Nephron (organoid): ENCODE results near the gene CEBPA.
A peak's percentile ranks its signal among the peaks of the same experiment; 100 is the strongest.
"Not testable (repeated sequence)": the region's sequence is repeated elsewhere in the genome, so short reads cannot be mapped to it uniquely, and the experiment has no call there.

Source experiments
- H3K27ac Mint-ChIP-seq, 3 experiments: 2 replicates each; pipeline ENCODE4 v1.8.0; 2020; ENCODE audit warnings: mixed read lengths in 3 of 3, mild to moderate bottlenecking in 2 of 3, moderate library complexity in 1 of 3
- H3K27me3 Mint-ChIP-seq: 2 replicates; pipeline ENCODE4 v1.8.0; 2021; ENCODE audit warnings: low read depth, mild to moderate bottlenecking, moderate library complexity, mixed read lengths
- H3K36me3 Mint-ChIP-seq: 2 replicates; pipeline ENCODE4 v1.8.0; 2020; ENCODE audit warnings: low read depth, mixed read lengths
- H3K4me1 Mint-ChIP-seq: 2 replicates; pipeline ENCODE4 v1.8.0; 2020; ENCODE audit warnings: mixed read lengths
- H3K4me3 Mint-ChIP-seq, 3 experiments: 2 replicates each; pipeline ENCODE4 v1.8.0; 2020; ENCODE audit warnings: mild to moderate bottlenecking in 3 of 3, mixed read lengths in 3 of 3, moderate library complexity in 2 of 3
- H3K9me3 Mint-ChIP-seq: 2 replicates; pipeline ENCODE4 v1.8.0; 2020; ENCODE audit warnings: mixed read lengths
- TF ChIP-seq, protein P1 (sequence below), 3 experiments: fragments of 200-600 bp; sonication (generic); IDR thresholded peaks; one replicate each; pipeline ENCODE4 v1.5.0; 2021; ENCODE audit warnings: antibody characterized with exemption in 3 of 3; ENCODE audit not compliant: unreplicated experiment in 3 of 3

The CEBPA gene

DNA sequence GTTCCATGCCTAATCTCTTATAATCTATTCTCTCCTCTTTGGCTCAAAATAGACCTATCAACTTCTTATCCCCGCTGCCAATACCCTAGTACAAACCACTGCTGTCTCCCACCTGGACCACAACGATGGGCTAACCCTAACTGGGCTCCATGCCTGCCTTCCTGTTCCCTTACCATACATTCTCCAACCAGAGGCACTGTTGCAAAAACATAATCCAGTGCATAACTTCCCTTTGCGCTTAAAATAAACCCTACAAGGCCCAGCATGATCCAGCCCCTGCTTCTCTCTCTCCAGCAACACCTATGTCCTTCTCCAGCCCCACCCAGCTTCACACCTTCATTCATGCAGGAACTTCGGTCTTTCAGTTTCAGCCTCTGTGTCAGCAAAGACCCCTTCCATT, 27.4 kb upstream of the CEBPA start:
- TF ChIP-seq, protein P1, sequence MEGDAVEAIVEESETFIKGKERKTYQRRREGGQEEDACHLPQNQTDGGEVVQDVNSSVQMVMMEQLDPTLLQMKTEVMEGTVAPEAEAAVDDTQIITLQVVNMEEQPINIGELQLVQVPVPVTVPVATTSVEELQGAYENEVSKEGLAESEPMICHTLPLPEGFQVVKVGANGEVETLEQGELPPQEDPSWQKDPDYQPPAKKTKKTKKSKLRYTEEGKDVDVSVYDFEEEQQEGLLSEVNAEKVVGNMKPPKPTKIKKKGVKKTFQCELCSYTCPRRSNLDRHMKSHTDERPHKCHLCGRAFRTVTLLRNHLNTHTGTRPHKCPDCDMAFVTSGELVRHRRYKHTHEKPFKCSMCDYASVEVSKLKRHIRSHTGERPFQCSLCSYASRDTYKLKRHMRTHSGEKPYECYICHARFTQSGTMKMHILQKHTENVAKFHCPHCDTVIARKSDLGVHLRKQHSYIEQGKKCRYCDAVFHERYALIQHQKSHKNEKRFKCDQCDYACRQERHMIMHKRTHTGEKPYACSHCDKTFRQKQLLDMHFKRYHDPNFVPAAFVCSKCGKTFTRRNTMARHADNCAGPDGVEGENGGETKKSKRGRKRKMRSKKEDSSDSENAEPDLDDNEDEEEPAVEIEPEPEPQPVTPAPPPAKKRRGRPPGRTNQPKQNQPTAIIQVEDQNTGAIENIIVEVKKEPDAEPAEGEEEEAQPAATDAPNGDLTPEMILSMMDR (IDR thresholded peaks at IDR 0.05; ENCODE audit: unreplicated experiment in 3 of 3), result no peak
- Mint-ChIP-seq H3K4me1 (no peaks in the 10 kb centered on the region), H3K36me3 (no peaks in the 10 kb centered on the region), H3K4me3 (no peak overlapping the region), H3K9me3 (peaks cover 14% of the 10 kb centered on the region), H3K27me3 (peaks cover 13% of the 10 kb centered on the region), H3K27ac (no peak overlapping the region)

DNA sequence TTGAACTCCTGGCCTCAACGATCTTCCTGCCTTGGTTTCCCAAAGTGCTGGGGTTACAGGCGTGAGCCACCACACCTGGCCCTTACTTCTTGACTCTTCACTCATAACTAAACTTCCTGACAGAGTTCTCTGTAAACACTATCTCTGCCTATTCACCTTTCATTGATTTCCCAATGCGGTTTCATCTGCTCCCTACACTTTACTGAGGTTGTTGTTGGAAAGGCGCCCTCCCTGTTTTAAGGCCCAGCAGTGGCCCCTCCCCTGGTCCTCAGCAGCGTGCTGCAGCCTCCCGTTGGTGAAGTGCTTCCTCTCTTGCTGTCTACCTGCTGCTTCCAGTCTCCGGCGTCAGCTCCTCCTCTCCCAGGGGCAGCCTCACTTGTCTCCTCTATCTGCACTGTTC, 26.7 kb upstream of the CEBPA start:
- Mint-ChIP-seq H3K9me3 (peaks cover 17% of the 10 kb centered on the region), H3K4me1 (no peaks in the 10 kb centered on the region), H3K36me3 (no peaks in the 10 kb centered on the region), H3K27me3 (peaks cover 13% of the 10 kb centered on the region), H3K27ac (no peak overlapping the region), H3K4me3 (no peak overlapping the region)
- TF ChIP-seq, protein P1 (IDR thresholded peaks at IDR 0.05; ENCODE audit: unreplicated experiment in 3 of 3), result no peak

- Mint-ChIP-seq H3K9me3 (peaks cover 27% of the 10 kb centered on the region), H3K4me1 (no peaks in the 10 kb centered on the region), H3K27ac (peak overlapping the region in 1 of 3 experiments; percentile 70), H3K27me3 (peaks cover 18% of the 10 kb centered on the region), H3K36me3 (no peaks in the 10 kb centered on the region), H3K4me3 (no peak overlapping the region)
- TF ChIP-seq, protein P1 (IDR thresholded peaks at IDR 0.05; ENCODE audit: unreplicated experiment in 3 of 3), result no peak
These were observed 23.6 kb upstream of the CEBPA start for GRCh38 chr19:33325920-33326319.

DNA sequence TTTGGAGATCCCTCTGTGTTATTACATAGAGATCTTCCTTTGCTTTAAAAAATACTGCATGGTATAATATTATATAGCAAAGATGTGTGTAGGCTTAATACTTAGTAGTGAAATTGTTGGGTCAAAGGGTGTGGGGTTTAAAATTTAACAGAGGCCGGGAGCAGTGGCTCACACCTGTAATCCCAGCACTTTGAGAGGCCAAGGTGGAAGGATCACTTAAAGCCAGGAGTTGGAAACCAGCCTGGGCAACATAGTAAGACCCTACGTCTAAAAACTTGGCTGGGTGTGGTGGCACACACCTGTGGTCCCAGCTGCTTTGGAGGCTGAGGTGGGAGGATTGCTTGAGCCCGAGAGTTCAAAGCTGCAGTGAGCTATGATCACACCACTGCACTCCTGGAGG, 22.3 kb upstream of the CEBPA start:
- Mint-ChIP-seq H3K9me3 (peaks cover 35% of the 10 kb centered on the region), H3K4me1 (no peaks in the 10 kb centered on the region), H3K27me3 (peaks cover 27% of the 10 kb centered on the region), H3K4me3 (no peak overlapping the region), H3K36me3 (peaks cover 7% of the 10 kb centered on the region), H3K27ac (no peak overlapping the region)
- TF ChIP-seq, protein P1 (IDR thresholded peaks at IDR 0.05; ENCODE audit: unreplicated experiment in 3 of 3), result no peak

DNA sequence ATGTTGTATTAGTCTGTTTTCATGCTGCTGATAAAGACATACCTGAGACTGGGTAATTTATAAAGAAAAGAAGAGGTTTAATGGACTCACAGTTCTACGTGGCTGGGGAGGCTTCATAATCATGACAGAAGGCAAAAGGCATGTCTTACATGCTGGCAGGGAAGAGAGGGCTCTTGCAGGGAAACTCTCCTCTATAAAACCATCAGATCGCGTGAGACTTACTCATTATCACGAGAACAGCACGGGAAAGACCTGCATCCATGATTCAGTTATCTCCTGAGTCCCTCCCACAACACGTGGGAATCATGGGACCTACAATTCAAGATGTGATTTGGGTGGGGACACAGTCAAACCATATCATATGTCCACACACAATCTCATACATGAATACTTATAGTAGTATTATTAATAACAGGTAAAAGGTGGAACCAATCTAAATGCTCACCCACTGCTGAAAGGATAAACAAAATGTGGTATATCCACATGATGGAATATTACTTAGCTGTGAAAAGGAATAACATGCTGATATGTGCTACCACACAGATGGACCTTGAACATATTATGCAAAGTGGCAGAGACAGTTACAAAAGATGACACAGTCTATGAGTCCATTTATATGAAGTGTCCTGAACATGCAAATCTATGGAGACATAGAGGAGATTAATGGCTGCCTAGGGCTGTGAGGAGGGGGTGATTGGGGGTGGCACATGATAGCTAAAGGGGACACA, 20.9 kb upstream of the CEBPA start:
- Mint-ChIP-seq H3K9me3 (peaks cover 34% of the 10 kb centered on the region), H3K36me3 (peaks cover 7% of the 10 kb centered on the region), H3K27me3 (peaks cover 17% of the 10 kb centered on the region), H3K27ac (no peak overlapping the region), H3K4me1 (no peaks in the 10 kb centered on the region), H3K4me3 (no peak overlapping the region)
- TF ChIP-seq, protein P1 (IDR thresholded peaks at IDR 0.05; ENCODE audit: unreplicated experiment in 3 of 3), result no peak

GRCh38 chr19:33320636-33321035, 18.3 kb upstream of the CEBPA start:
- H3K27me3 Mint-ChIP-seq, result peaks cover 28% of the 10 kb centered on the region
- TF ChIP-seq, protein P1 (IDR thresholded peaks at IDR 0.05; ENCODE audit: unreplicated experiment in 3 of 3), result no peak
- no peak overlapping the region for H3K4me3 Mint-ChIP-seq
- peaks cover 7% of the 10 kb centered on the region for H3K36me3 Mint-ChIP-seq
- H3K9me3 Mint-ChIP-seq, result peaks cover 24% of the 10 kb centered on the region
- H3K27ac Mint-ChIP-seq, result no peak overlapping the region
- peaks cover 6% of the 10 kb centered on the region for H3K4me1 Mint-ChIP-seq

- H3K27me3 Mint-ChIP-seq, result peaks cover 28% of the 10 kb centered on the region
- not testable (repeated sequence) for H3K4me3 Mint-ChIP-seq, H3K4me1 Mint-ChIP-seq, H3K36me3 Mint-ChIP-seq, H3K27ac Mint-ChIP-seq
- peaks cover 19% of the 10 kb centered on the region for H3K9me3 Mint-ChIP-seq
These were observed 15.7 kb upstream of the CEBPA start for GRCh38 chr19:33317991-33318390.
